H9 (cell line): Measurements from ENCODE around the gene MKRN3. TPM values are rescaled to one million over a fixed set of nuclear protein-coding genes. Genes with fewer than 3 reads are reported as not detected.

Experiments
- DNase-seq: peaks from one replicate; pipeline ENCODE4 v3.0.0-alpha.2; 2017
- H2AFZ ChIP-seq: one replicate; pipeline ENCODE4 v1.6.1; 2013; ENCODE audit warnings: mild to moderate bottlenecking, low read length, control low read depth, moderate library complexity
- H2AK5ac ChIP-seq: 2 replicates; pipeline ENCODE4 v1.6.1; 2013; ENCODE audit warnings: low read length, control low read depth, mixed read lengths; ENCODE audit not compliant: insufficient read length
- H2BK120ac ChIP-seq: one replicate; pipeline ENCODE4 v1.6.1; 2013; ENCODE audit warnings: low read depth, mild to moderate bottlenecking, low read length, control low read depth, inconsistent platforms; ENCODE audit not compliant: poor library complexity, severe bottlenecking
- H2BK12ac ChIP-seq: 2 replicates; pipeline ENCODE4 v1.6.1; 2013; ENCODE audit warnings: low read length, control low read depth, mixed read lengths, low read depth; ENCODE audit not compliant: insufficient read length
- H2BK15ac ChIP-seq: 2 replicates; pipeline ENCODE4 v1.6.1; 2013; ENCODE audit warnings: low read depth, low read length, control low read depth
- H2BK20ac ChIP-seq: one replicate; pipeline ENCODE4 v1.6.1; 2013; ENCODE audit warnings: low read depth, mild to moderate bottlenecking, low read length, control low read depth, inconsistent platforms; ENCODE audit not compliant: poor library complexity, severe bottlenecking
- H2BK5ac ChIP-seq: 2 replicates; pipeline ENCODE4 v1.6.1; 2013; ENCODE audit warnings: low read length, control low read depth, mixed read lengths; ENCODE audit not compliant: insufficient read length
- H3K14ac ChIP-seq: 2 replicates; pipeline ENCODE4 v1.6.1; 2013; ENCODE audit warnings: low read length, control low read depth; ENCODE audit not compliant: insufficient read depth
- H3K18ac ChIP-seq: 2 replicates; pipeline ENCODE4 v1.6.1; 2013; ENCODE audit warnings: low read depth, mild to moderate bottlenecking, mixed read lengths, low read length, control low read depth; ENCODE audit not compliant: insufficient read length
- H3K23ac ChIP-seq: 2 replicates; pipeline ENCODE4 v1.6.1; 2013; ENCODE audit warnings: low read length, control low read depth, mixed read lengths, low read depth; ENCODE audit not compliant: insufficient read length
- H3K23me2 ChIP-seq: 2 replicates; pipeline ENCODE4 v1.6.1; 2013; ENCODE audit warnings: low read depth, mild to moderate bottlenecking, mixed read lengths, low read length, control low read depth; ENCODE audit not compliant: insufficient read length, poor library complexity, severe bottlenecking
- H3K27ac ChIP-seq: 2 replicates; pipeline ENCODE4 v1.5.1; 2013; ENCODE audit warnings: low read length, control low read depth, mixed read lengths, low read depth; ENCODE audit not compliant: insufficient read length
- H3K27me3 ChIP-seq: 2 replicates; pipeline ENCODE4 v1.6.1; 2013; ENCODE audit warnings: low read length, control low read depth, inconsistent platforms; ENCODE audit not compliant: insufficient read depth
- H3K4ac ChIP-seq: 2 replicates; pipeline ENCODE4 v1.6.1; 2013; ENCODE audit warnings: low read depth, mild to moderate bottlenecking, control low read depth, inconsistent platforms, low read length, moderate library complexity
- H3K4me1 ChIP-seq: 2 replicates; pipeline ENCODE4 v1.6.1; 2013; ENCODE audit warnings: low read length, control low read depth, inconsistent platforms; ENCODE audit not compliant: insufficient read depth
- H3K4me2 ChIP-seq: 2 replicates; pipeline ENCODE4 v1.6.1; 2013; ENCODE audit warnings: low read length, control low read depth, mixed read lengths; ENCODE audit not compliant: insufficient read length, insufficient read depth
- H3K56ac ChIP-seq: 2 replicates; pipeline ENCODE4 v1.6.1; 2013; ENCODE audit warnings: low read depth, mild to moderate bottlenecking, mixed read lengths, low read length, control low read depth; ENCODE audit not compliant: insufficient read length
- H3K79me1 ChIP-seq: 2 replicates; pipeline ENCODE4 v1.6.1; 2013; ENCODE audit warnings: low read depth, mild to moderate bottlenecking, moderate library complexity, low read length, control low read depth, inconsistent platforms; ENCODE audit not compliant: insufficient read depth, poor library complexity, severe bottlenecking
- H3K79me2 ChIP-seq: 2 replicates; pipeline ENCODE4 v1.6.1; 2013; ENCODE audit warnings: low read length, control low read depth, inconsistent platforms; ENCODE audit not compliant: insufficient read depth
- H3K9ac ChIP-seq: 2 replicates; pipeline ENCODE4 v1.6.1; 2013; ENCODE audit warnings: low read length, control low read depth, mixed read lengths; ENCODE audit not compliant: insufficient read length; ENCODE audit errors: extremely low read depth
- H3K9me3 ChIP-seq: one replicate; pipeline ENCODE4 v1.6.1; 2013; ENCODE audit warnings: low read depth, low read length, inconsistent platforms; ENCODE audit not compliant: control insufficient read depth
- H3T11ph ChIP-seq: one replicate; pipeline ENCODE4 v1.6.1; 2013; ENCODE audit warnings: mild to moderate bottlenecking, low read length, control low read depth, inconsistent platforms
- H4K20me1 ChIP-seq: one replicate; pipeline ENCODE4 v1.6.1; 2013; ENCODE audit not compliant: control insufficient read depth, insufficient read length, insufficient read depth
- H4K5ac ChIP-seq: 2 replicates; pipeline ENCODE4 v1.6.1; 2013; ENCODE audit warnings: low read depth, mild to moderate bottlenecking, mixed read lengths, low read length, control low read depth; ENCODE audit not compliant: insufficient read length
- H4K8ac ChIP-seq: replicated peaks from 2 replicates; pipeline ENCODE4 v1.6.1; 2013; ENCODE audit warnings: low read length, control low read depth, mixed read lengths, low read depth; ENCODE audit not compliant: insufficient read length
- H4K91ac ChIP-seq: 2 replicates; pipeline ENCODE4 v1.6.1; 2013; ENCODE audit warnings: low read depth, mild to moderate bottlenecking, moderate library complexity, mixed read lengths, low read length, control low read depth; ENCODE audit not compliant: insufficient read length
- H3K27ac Mint-ChIP-seq, 3 experiments: 2 replicates in 2 of 3; 3 replicates in 1 of 3; pipeline ENCODE4 v1.8.0; 2020 to 2021; ENCODE audit warnings: mixed read lengths in 3 of 3, mild to moderate bottlenecking in 1 of 3, moderate library complexity in 1 of 3
- H3K27me3 Mint-ChIP-seq: 2 replicates; pipeline ENCODE4 v1.8.0; 2021; ENCODE audit warnings: low read depth, mild to moderate bottlenecking, moderate library complexity, mixed read lengths
- H3K36me3 Mint-ChIP-seq, 3 experiments: 2 replicates in 2 of 3; 3 replicates in 1 of 3; pipeline ENCODE4 v1.8.0; 2020 to 2021; ENCODE audit warnings: low read depth in 3 of 3, mixed read lengths in 3 of 3; ENCODE audit not compliant: insufficient read depth in 1 of 3
- H3K4me1 Mint-ChIP-seq, 2 experiments: 2 replicates each; pipeline ENCODE4 v1.8.0; 2020; ENCODE audit warnings: mixed read lengths in 2 of 2
- H3K4me3 Mint-ChIP-seq, 2 experiments: 2 replicates in 1 of 2; 3 replicates in 1 of 2; pipeline ENCODE4 v1.8.0; 2020 to 2021; ENCODE audit warnings: mild to moderate bottlenecking in 2 of 2, mixed read lengths in 2 of 2, moderate library complexity in 1 of 2
- H3K9me3 Mint-ChIP-seq, 2 experiments: 2 replicates in 1 of 2; 3 replicates in 1 of 2; pipeline ENCODE4 v1.8.0; 2020; ENCODE audit warnings: mild to moderate bottlenecking in 2 of 2, mixed read lengths in 2 of 2, moderate library complexity in 1 of 2
- CTCF ChIP-seq: fragments of 200-600 bp; sonication (generic); conservative IDR thresholded peaks from 3 replicates; pipeline ENCODE4 v1.8.0; 2021; ENCODE audit warnings: antibody characterized with exemption, mild to moderate bottlenecking
- WGBS: extraction: QIAGEN DNeasy Blood & Tissue Kit; methylation state at CpG from one replicate; pipeline ENCODE4 v1.1.7; 2013; ENCODE audit warnings: missing lambda C conversion rate, low lambda C conversion rate, mixed read lengths; ENCODE audit not compliant: insufficient read length; ENCODE audit errors: extremely low coverage; 5-methylcytosine and 5-hydroxymethylcytosine counted together
- total RNA-seq: library from RNA; stranded (reverse); gene quantifications from 2 replicates; pipeline ENCODE4 v1.2.1, GENCODE V29; 2021

The MKRN3 gene
- total RNA-seq, 1 experiment from 2014 or later: not detected

DNA sequence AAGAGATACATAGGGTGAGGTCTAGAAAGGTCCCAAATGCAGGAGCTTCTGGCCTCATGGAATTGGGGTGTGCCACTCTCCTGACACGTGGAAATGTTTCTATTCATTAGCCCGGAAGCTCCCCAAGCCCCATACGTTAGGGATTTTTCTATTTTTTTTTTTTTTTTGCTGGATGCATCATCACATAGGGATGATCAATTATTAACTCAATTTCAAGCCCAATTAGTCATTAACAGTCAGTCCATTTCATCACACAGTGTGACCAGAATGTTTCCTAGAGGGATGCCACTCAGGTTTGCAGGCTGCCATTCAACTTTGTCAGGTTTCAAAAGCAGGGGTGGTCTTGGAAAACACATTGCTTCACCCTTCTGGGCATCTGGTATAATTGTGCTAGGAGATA lies 40.7 kb upstream of the MKRN3 start:
- Histone ChIP-seq H3K4me1 (no peaks in the 10 kb centered on the region), H3K9me3 (peaks cover 25% of the 10 kb centered on the region), H2AFZ (no peak overlapping the region), H4K20me1 (no peaks in the 10 kb centered on the region), H3K23me2 (no peaks in the 10 kb centered on the region), H3K27ac (no peak overlapping the region), H2BK12ac (no peak overlapping the region), H3K23ac (no peak overlapping the region), H3K79me2 (no peaks in the 10 kb centered on the region), H2BK15ac (no peak overlapping the region), H4K91ac (no peak overlapping the region), H2BK120ac (no peak overlapping the region), H3K14ac (no peak overlapping the region), H2AK5ac (no peak overlapping the region), H2BK5ac (no peak overlapping the region), H3K9ac (no peak overlapping the region), H3K79me1 (no peaks in the 10 kb centered on the region), H4K8ac (no peak overlapping the region), H3K18ac (no peak overlapping the region), H3T11ph (no peak overlapping the region), H3K4ac (no peak overlapping the region), H3K56ac (no peak overlapping the region), H3K27me3 (no peaks in the 10 kb centered on the region), H4K5ac (no peak overlapping the region), H3K4me2 (no peak overlapping the region), H2BK20ac (no peak overlapping the region)
- Mint-ChIP-seq H3K36me3 (peaks cover 0 to 5% (median 0%) of the 10 kb centered on the region in 3 experiments; a peak in 3 of 7 replicates), H3K27me3 (no peaks in the 10 kb centered on the region), H3K27ac (no peak overlapping the region), H3K4me3 (no peak overlapping the region), H3K9me3 (peaks cover 60 to 61% of the 10 kb centered on the region in 2 experiments), H3K4me1 (no peaks in the 10 kb centered on the region)
- whole genome bisulfite sequencing: no CpG with 5 or more reads among the region's 3 CpGs
- DNase-seq: no peak
- no peak for TF ChIP-seq CTCF
